Lower lobe of right lung (tissue), 2 donors: ENCODE data around the gene BBS5. TPM values are rescaled to one million over a fixed set of nuclear protein-coding genes. Genes with fewer than 3 reads are reported as not detected.

Experiments
- ATAC-seq, 2 donors: fragments of 200-7000 bp; cut with Tn5 transposase; one replicate each; pipeline ENCODE4 v1.9.1; 2020 to 2022; ENCODE audit warnings: mild to moderate bottlenecking in 2 of 2, moderate library complexity in 2 of 2
- DNase-seq: peaks from one replicate; pipeline ENCODE4 v3.0.0-alpha.2; 2020
- H3K27ac ChIP-seq: fragments of 200-600 bp; one replicate; pipeline ENCODE4 v1.8.0; 2022
- H3K27me3 ChIP-seq: fragments of 200-600 bp; one replicate; pipeline ENCODE4 v1.8.0; 2022; ENCODE audit warnings: low read depth
- H3K36me3 ChIP-seq: fragments of 200-600 bp; one replicate; pipeline ENCODE4 v1.8.0; 2022; ENCODE audit warnings: mild to moderate bottlenecking
- H3K4me1 ChIP-seq: fragments of 200-600 bp; one replicate; pipeline ENCODE4 v1.8.0; 2022
- H3K4me3 ChIP-seq: fragments of 200-600 bp; one replicate; pipeline ENCODE4 v1.8.0; 2022; ENCODE audit warnings: mild to moderate bottlenecking
- H3K9me3 ChIP-seq: fragments of 200-600 bp; one replicate; pipeline ENCODE4 v1.8.0; 2022
- CTCF ChIP-seq: fragments of 200-600 bp; IDR thresholded peaks from one replicate; pipeline ENCODE4 v1.8.0; 2022; ENCODE audit warnings: antibody characterized with exemption, mild to moderate bottlenecking
- intact Hi-C: fragments of 100-400 bp; cut with DNase I; formaldehyde crosslinking; loops from one replicate; pipeline ENCODE4 v1.11.0; 2022
- total RNA-seq: library from RNA; stranded (reverse); fragmentation: NEBNext Ultra II Directional; extraction: Animal tissue kit (Norgen Biotek cat#: 25700); gene quantifications from one replicate; pipeline ENCODE4 v1.2.1, GENCODE V29; 2021
- donor health status: DM: no; HTN: yes; CAD: no; lungs with severe emphysema.

Gene BBS5
- total RNA-seq, 1 donor from 2014 or later, result 7.0 TPM

GRCh38 chr2:169486487-169486886 is 7.2 kb downstream of the BBS5 start:
- Histone ChIP-seq H3K27me3 (no peaks in the 10 kb centered on the region), H3K36me3 (peaks cover 30% of the 10 kb centered on the region), H3K4me3 (no peak overlapping the region), H3K4me1 (no peaks in the 10 kb centered on the region), H3K27ac (no peak overlapping the region), H3K9me3 (no peaks in the 10 kb centered on the region)
- intact Hi-C loops, result no loop called here
- no peak for TF ChIP-seq CTCF
- DNase-seq, result no peak
- ATAC-seq, result no peak

GRCh38 chr2:169490834-169491233 is 11.5 kb downstream of the BBS5 start:
- no peaks in the 10 kb centered on the region for H3K4me1 ChIP-seq
- H3K4me3 ChIP-seq, result no peak overlapping the region
- no peaks in the 10 kb centered on the region for H3K27me3 ChIP-seq
- H3K36me3 ChIP-seq, result peaks cover 14% of the 10 kb centered on the region
- no peak overlapping the region for H3K27ac ChIP-seq
- DNase-seq (no peak), ATAC-seq (no peak)
- intact Hi-C loops, result no loop called here
- no peak for TF ChIP-seq CTCF
- H3K9me3 ChIP-seq, result no peaks in the 10 kb centered on the region

- Histone ChIP-seq H3K9me3 (no peaks in the 10 kb centered on the region), H3K36me3 (peaks cover 14% of the 10 kb centered on the region), H3K27ac (no peak overlapping the region), H3K4me1 (no peaks in the 10 kb centered on the region), H3K27me3 (no peaks in the 10 kb centered on the region), H3K4me3 (no peak overlapping the region)
- DNase-seq (no peak), ATAC-seq (no peak)
- intact Hi-C loops, result no loop called here
- no peak for TF ChIP-seq CTCF
These were observed 12.1 kb downstream of the BBS5 start for GRCh38 chr2:169491378-169491777.

GRCh38 chr2:169493360-169493759 is 14.1 kb downstream of the BBS5 start:
- Histone ChIP-seq H3K4me3 (no peak overlapping the region), H3K27me3 (no peaks in the 10 kb centered on the region), H3K27ac (no peak overlapping the region), H3K4me1 (no peaks in the 10 kb centered on the region), H3K9me3 (no peaks in the 10 kb centered on the region), H3K36me3 (peaks cover 6% of the 10 kb centered on the region)
- TF ChIP-seq CTCF, result no peak
- ATAC-seq (no peak), DNase-seq (no peak)
- intact Hi-C loops, result no loop called here

GRCh38 chr2:169495310-169495928 is 16.1 kb downstream of the BBS5 start:
- Histone ChIP-seq H3K27me3 (no peaks in the 10 kb centered on the region), H3K27ac (no peak overlapping the region), H3K9me3 (no peaks in the 10 kb centered on the region), H3K4me3 (no peak overlapping the region), H3K36me3 (peaks cover 11% of the 10 kb centered on the region), H3K4me1 (no peaks in the 10 kb centered on the region)
- intact Hi-C loops, result no loop called here
- TF ChIP-seq CTCF, result no peak
- ATAC-seq, result no peak
- DNase-seq, result no peak

GRCh38 chr2:169504651-169505050 is 25.4 kb downstream of the BBS5 start:
- no peaks in the 10 kb centered on the region for H3K9me3 ChIP-seq
- no peak overlapping the region for H3K27ac ChIP-seq
- peaks cover 17% of the 10 kb centered on the region for H3K36me3 ChIP-seq
- no peak for TF ChIP-seq CTCF
- no peaks in the 10 kb centered on the region for H3K4me1 ChIP-seq
- intact Hi-C loops, result no loop called here
- DNase-seq (no peak), ATAC-seq (no peak)
- H3K27me3 ChIP-seq, result no peaks in the 10 kb centered on the region
- no peak overlapping the region for H3K4me3 ChIP-seq
